Measurements from ENCODE around the gene GIPC2. TPM values are rescaled to one million over a fixed set of nuclear protein-coding genes. Genes with fewer than 3 reads are reported as not detected.

The GIPC2 gene
- total RNA-seq, 1 donor from 2014 or later, result 4.1 TPM

DNA sequence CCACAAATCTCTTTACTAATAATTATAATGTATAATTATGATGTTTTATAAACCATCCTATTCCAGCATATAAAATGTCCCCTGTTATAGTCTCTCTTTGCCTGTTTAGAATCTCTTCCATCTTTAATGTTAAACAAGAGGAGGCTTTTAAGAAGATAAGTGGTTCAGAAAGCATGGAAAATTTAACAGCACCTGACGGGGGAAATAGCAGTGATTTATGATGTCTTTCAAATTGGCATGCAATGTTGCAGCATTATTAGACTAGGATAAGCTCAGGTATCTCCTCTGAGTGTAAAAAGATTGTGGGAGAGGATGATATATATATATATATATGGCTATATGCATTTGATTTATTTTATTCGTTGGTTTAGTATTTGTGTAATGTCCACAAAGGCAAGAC, 24.4 kb downstream of the GIPC2 start:
- TF ChIP-seq, protein P1, sequence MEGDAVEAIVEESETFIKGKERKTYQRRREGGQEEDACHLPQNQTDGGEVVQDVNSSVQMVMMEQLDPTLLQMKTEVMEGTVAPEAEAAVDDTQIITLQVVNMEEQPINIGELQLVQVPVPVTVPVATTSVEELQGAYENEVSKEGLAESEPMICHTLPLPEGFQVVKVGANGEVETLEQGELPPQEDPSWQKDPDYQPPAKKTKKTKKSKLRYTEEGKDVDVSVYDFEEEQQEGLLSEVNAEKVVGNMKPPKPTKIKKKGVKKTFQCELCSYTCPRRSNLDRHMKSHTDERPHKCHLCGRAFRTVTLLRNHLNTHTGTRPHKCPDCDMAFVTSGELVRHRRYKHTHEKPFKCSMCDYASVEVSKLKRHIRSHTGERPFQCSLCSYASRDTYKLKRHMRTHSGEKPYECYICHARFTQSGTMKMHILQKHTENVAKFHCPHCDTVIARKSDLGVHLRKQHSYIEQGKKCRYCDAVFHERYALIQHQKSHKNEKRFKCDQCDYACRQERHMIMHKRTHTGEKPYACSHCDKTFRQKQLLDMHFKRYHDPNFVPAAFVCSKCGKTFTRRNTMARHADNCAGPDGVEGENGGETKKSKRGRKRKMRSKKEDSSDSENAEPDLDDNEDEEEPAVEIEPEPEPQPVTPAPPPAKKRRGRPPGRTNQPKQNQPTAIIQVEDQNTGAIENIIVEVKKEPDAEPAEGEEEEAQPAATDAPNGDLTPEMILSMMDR (IDR thresholded peaks at IDR 0.05), result no peak
- no peak for ATAC-seq
- no peak overlapping the region for H3K27ac ChIP-seq

DNA sequence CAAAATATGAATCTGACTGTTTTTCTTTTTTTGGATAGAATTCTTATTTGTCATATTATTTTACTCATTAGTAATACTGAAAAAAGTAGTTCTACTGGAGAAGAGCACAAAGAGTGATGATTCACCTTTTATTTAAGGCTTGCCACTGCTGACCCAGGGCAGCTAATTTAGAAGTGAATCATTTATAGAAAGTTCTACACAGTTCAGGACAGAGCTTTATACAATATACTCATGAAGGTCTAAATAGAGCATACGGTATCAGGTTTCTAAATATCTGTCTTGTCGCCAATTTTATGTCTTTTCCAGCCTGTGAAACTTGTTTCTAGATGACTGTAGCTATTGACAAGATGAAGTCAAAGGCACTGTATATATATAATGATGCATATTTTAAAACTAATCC, 25.0 kb downstream of the GIPC2 start:
- H3K4me1 ChIP-seq, result no peaks in the 10 kb centered on the region
- DNase-seq, result no peak
- no peaks in the 10 kb centered on the region for H3K36me3 ChIP-seq
- intact Hi-C loops (cut with DNase I), result no loop called here
- no peak overlapping the region for H3K4me3 ChIP-seq
- ATAC-seq, result no peak
- no peaks in the 10 kb centered on the region for H3K27me3 ChIP-seq
- H3K9me3 ChIP-seq, result no peaks in the 10 kb centered on the region
- no peak overlapping the region for H3K27ac ChIP-seq
- TF ChIP-seq, protein P1 (IDR thresholded peaks at IDR 0.05), result no peak

More for the DNA sequence above, 24.4 kb downstream of the GIPC2 start:
- no peaks in the 10 kb centered on the region for H3K9me3 ChIP-seq
- intact Hi-C loops (cut with DNase I), result no loop called here
- no peaks in the 10 kb centered on the region for H3K4me1 ChIP-seq
- no peak for DNase-seq
- H3K27me3 ChIP-seq, result no peaks in the 10 kb centered on the region
- H3K36me3 ChIP-seq, result no peaks in the 10 kb centered on the region
- no peak overlapping the region for H3K4me3 ChIP-seq

DNA sequence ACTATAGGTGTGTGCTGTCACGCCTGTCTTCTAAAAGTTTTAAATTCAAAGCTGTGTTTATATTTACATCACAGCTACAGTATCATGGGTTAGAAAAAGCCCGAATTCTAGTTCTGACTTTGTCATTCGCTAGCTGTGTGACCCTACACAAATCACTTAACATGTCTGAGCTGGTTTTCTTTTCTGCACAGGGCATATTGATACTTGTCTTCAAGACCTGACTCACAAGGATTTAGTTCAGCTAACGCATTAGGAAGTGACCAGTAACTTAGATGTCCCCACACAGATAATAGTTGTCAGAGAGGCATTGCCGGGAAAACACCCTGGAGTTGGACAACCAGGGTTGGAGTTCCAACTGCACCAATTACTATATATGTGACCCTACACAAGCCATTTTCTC, 25.9 kb downstream of the GIPC2 start:
- Histone ChIP-seq H3K4me1 (no peaks in the 10 kb centered on the region), H3K36me3 (no peaks in the 10 kb centered on the region), H3K27ac (no peak overlapping the region), H3K4me3 (no peak overlapping the region), H3K9me3 (no peaks in the 10 kb centered on the region), H3K27me3 (no peaks in the 10 kb centered on the region)
- TF ChIP-seq, protein P1 (IDR thresholded peaks at IDR 0.05), result no peak
- DNase-seq (no peak), ATAC-seq (no peak)
- intact Hi-C loops (cut with DNase I), result no loop called here

DNA sequence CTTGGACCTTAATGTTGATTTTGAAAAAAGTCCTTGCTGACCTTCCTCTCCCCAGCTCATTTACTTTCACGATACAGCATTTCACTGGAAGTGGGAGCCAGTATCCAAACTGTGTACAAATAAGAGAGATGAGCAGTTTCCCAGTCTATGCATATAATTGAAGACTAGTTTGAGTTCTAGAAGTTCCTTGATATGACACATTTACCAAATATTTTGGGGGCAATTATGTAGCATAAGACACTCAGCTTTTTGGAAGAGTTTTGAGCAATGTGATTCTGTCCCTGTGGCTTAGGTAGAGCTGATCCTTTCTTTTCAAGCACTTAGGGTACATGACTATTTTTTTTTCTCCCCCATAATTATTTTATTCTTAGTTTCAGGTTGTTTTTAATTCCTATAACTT, 26.4 kb downstream of the GIPC2 start:
- H3K27ac ChIP-seq, result no peak overlapping the region
- H3K27me3 ChIP-seq, result no peaks in the 10 kb centered on the region
- H3K9me3 ChIP-seq, result no peaks in the 10 kb centered on the region
- no peaks in the 10 kb centered on the region for H3K4me1 ChIP-seq
- DNase-seq (no peak), ATAC-seq (no peak)
- H3K36me3 ChIP-seq, result no peaks in the 10 kb centered on the region
- H3K4me3 ChIP-seq, result no peak overlapping the region
- TF ChIP-seq, protein P1 (IDR thresholded peaks at IDR 0.05), result no peak
- intact Hi-C loops (cut with DNase I), result no loop called here

DNA sequence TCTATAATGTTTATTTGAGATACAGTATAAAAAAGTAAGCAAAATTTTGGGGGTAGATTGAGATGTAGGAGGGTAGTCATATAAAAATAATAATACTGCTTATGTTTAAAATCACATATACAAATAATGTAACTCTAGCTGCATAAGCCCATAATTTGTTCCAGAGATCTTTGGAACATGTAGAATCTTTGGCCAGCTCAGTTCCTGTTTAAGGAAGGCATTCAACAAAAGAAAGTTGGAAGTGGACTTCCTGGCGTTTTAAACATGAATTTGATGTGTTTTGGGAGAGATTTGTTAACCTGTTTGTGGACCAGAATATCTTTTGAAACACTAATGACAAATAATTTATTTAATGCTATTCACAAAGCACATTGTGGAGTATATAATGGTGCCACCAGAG, 27.7 kb downstream of the GIPC2 start:
- TF ChIP-seq, protein P1 (IDR thresholded peaks at IDR 0.05), result no peak
- Histone ChIP-seq H3K4me1 (no peaks in the 10 kb centered on the region), H3K4me3 (no peak overlapping the region), H3K9me3 (no peaks in the 10 kb centered on the region), H3K27ac (no peak overlapping the region), H3K36me3 (no peaks in the 10 kb centered on the region), H3K27me3 (no peaks in the 10 kb centered on the region)
- DNase-seq, result no peak
- intact Hi-C loops (cut with DNase I), result no loop called here
- no peak for ATAC-seq

DNA sequence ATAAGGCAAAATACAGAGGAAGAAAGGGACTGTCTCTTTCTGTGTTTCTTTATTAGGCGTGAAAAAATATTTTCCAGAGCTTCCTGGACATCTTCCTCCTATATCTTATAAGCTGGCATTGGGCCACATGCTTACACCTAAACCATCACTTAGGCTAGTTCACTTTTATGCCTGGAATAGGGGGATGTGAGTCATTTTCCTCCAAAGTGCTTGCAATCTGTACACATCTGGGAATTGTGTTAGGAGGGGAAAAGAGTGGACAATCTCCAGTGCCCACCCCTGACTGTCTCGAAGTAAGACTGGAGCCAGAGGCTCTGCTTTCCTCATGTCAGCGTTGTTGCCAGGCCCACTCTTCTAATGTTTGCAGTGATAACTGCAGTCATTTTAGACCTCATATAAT, 29.9 kb downstream of the GIPC2 start:
- Histone ChIP-seq H3K9me3 (no peaks in the 10 kb centered on the region), H3K36me3 (no peaks in the 10 kb centered on the region), H3K4me3 (no peak overlapping the region), H3K4me1 (peaks cover 4% of the 10 kb centered on the region), H3K27ac (no peak overlapping the region), H3K27me3 (no peaks in the 10 kb centered on the region)
- TF ChIP-seq, protein P1 (IDR thresholded peaks at IDR 0.05), result no peak
- ATAC-seq (no peak), DNase-seq (no peak)
- intact Hi-C loops (cut with DNase I), result no loop called here
